Superior temporal gyrus (tissue), 1 donor: ENCODE measurements around the gene KRTAP10-9.
"Not testable (repeated sequence)": the region's sequence is repeated elsewhere in the genome, so short reads cannot be mapped to it uniquely, and the experiment has no call there.

ENCODE experiments used
- DNase-seq: peaks from one replicate; pipeline ENCODE4 v3.0.0-alpha.2; 2016; ENCODE audit errors: extremely low spot score

KRTAP10-9 gene

GRCh38 chr21:44626673-44627143 is at the start of gene KRTAP10-9:
TSS of gene KRTAP10-9 (plus strand) at chr21:44627093. CDS start at chr21:44627172, 79 bp downstream.
- DNase-seq: no peak

GRCh38 chr21:44578371-44579055 is 48.4 kb upstream of the KRTAP10-9 start:
- DNase-seq: no peak

- no peak for DNase-seq
These were observed 47.6 kb upstream of the KRTAP10-9 start for GRCh38 chr21:44579056-44579832.

- DNase-seq: no peak
These were observed 47.1 kb upstream of the KRTAP10-9 start for GRCh38 chr21:44579833-44580144.

- not testable (repeated sequence) for DNase-seq
These were observed 46.6 kb upstream of the KRTAP10-9 start, which contains the start of gene KRTAP10-5 for GRCh38 chr21:44580231-44580821. TSS of gene KRTAP10-5 (minus strand) at chr21:44580604. CDS start at chr21:44580578, 26 bp downstream.

GRCh38 chr21:44581158-44581557 is 45.7 kb upstream of the KRTAP10-9 start:
- no peak for DNase-seq

- no peak for DNase-seq
These were observed 44.8 kb upstream of the KRTAP10-9 start for GRCh38 chr21:44582055-44582454.

GRCh38 chr21:44583089-44583799 is 43.6 kb upstream of the KRTAP10-9 start:
- no peak for DNase-seq

GRCh38 chr21:44583800-44584147 is 43.1 kb upstream of the KRTAP10-9 start:
- DNase-seq: no peak

GRCh38 chr21:44585892-44586291 is 41.0 kb upstream of the KRTAP10-9 start:
- DNase-seq: no peak

- DNase-seq: no peak
These were observed 37.8 kb upstream of the KRTAP10-9 start for GRCh38 chr21:44589094-44589493.

- DNase-seq: no peak
These were observed 37.1 kb upstream of the KRTAP10-9 start for GRCh38 chr21:44589586-44590305.

- DNase-seq: no peak
These were observed 36.6 kb upstream of the KRTAP10-9 start for GRCh38 chr21:44590311-44590721.

- DNase-seq: not testable (repeated sequence)
These were observed 35.7 kb upstream of the KRTAP10-9 start for GRCh38 chr21:44590897-44591800.

- DNase-seq: not testable (repeated sequence)
These were observed 35.1 kb upstream of the KRTAP10-9 start for GRCh38 chr21:44591801-44592130.

GRCh38 chr21:44592446-44593311 is 34.2 kb upstream of the KRTAP10-9 start, which contains the start of gene KRTAP10-6:
TSS of gene KRTAP10-6 (minus strand) at chr21:44592505. CDS start at chr21:44592484, 21 bp downstream.
- no peak for DNase-seq

GRCh38 chr21:44593598-44594405 is 33.1 kb upstream of the KRTAP10-9 start:
- no peak for DNase-seq

- DNase-seq: no peak
These were observed 32.4 kb upstream of the KRTAP10-9 start for GRCh38 chr21:44594406-44594916.
